H9 (cell line): ENCODE data around the gene CNTN2. TPM values are rescaled to one million over a fixed set of nuclear protein-coding genes. Genes with fewer than 3 reads are reported as not detected.

ENCODE experiments used
- DNase-seq: peaks from one replicate; pipeline ENCODE4 v3.0.0-alpha.2; 2017
- H2AFZ ChIP-seq: one replicate; pipeline ENCODE4 v1.6.1; 2013; ENCODE audit warnings: mild to moderate bottlenecking, low read length, control low read depth, moderate library complexity
- H2AK5ac ChIP-seq: 2 replicates; pipeline ENCODE4 v1.6.1; 2013; ENCODE audit warnings: low read length, control low read depth, mixed read lengths; ENCODE audit not compliant: insufficient read length
- H2BK120ac ChIP-seq: one replicate; pipeline ENCODE4 v1.6.1; 2013; ENCODE audit warnings: low read depth, mild to moderate bottlenecking, low read length, control low read depth, inconsistent platforms; ENCODE audit not compliant: poor library complexity, severe bottlenecking
- H2BK12ac ChIP-seq: 2 replicates; pipeline ENCODE4 v1.6.1; 2013; ENCODE audit warnings: low read length, control low read depth, mixed read lengths, low read depth; ENCODE audit not compliant: insufficient read length
- H2BK15ac ChIP-seq: 2 replicates; pipeline ENCODE4 v1.6.1; 2013; ENCODE audit warnings: low read depth, low read length, control low read depth
- H2BK20ac ChIP-seq: one replicate; pipeline ENCODE4 v1.6.1; 2013; ENCODE audit warnings: low read depth, mild to moderate bottlenecking, low read length, control low read depth, inconsistent platforms; ENCODE audit not compliant: poor library complexity, severe bottlenecking
- H2BK5ac ChIP-seq: 2 replicates; pipeline ENCODE4 v1.6.1; 2013; ENCODE audit warnings: low read length, control low read depth, mixed read lengths; ENCODE audit not compliant: insufficient read length
- H3K14ac ChIP-seq: 2 replicates; pipeline ENCODE4 v1.6.1; 2013; ENCODE audit warnings: low read length, control low read depth; ENCODE audit not compliant: insufficient read depth
- H3K18ac ChIP-seq: 2 replicates; pipeline ENCODE4 v1.6.1; 2013; ENCODE audit warnings: low read depth, mild to moderate bottlenecking, mixed read lengths, low read length, control low read depth; ENCODE audit not compliant: insufficient read length
- H3K23ac ChIP-seq: 2 replicates; pipeline ENCODE4 v1.6.1; 2013; ENCODE audit warnings: low read length, control low read depth, mixed read lengths, low read depth; ENCODE audit not compliant: insufficient read length
- H3K23me2 ChIP-seq: 2 replicates; pipeline ENCODE4 v1.6.1; 2013; ENCODE audit warnings: low read depth, mild to moderate bottlenecking, mixed read lengths, low read length, control low read depth; ENCODE audit not compliant: insufficient read length, poor library complexity, severe bottlenecking
- H3K27ac ChIP-seq: 2 replicates; pipeline ENCODE4 v1.5.1; 2013; ENCODE audit warnings: low read length, control low read depth, mixed read lengths, low read depth; ENCODE audit not compliant: insufficient read length
- H3K27me3 ChIP-seq: 2 replicates; pipeline ENCODE4 v1.6.1; 2013; ENCODE audit warnings: low read length, control low read depth, inconsistent platforms; ENCODE audit not compliant: insufficient read depth
- H3K4ac ChIP-seq: 2 replicates; pipeline ENCODE4 v1.6.1; 2013; ENCODE audit warnings: low read depth, mild to moderate bottlenecking, control low read depth, inconsistent platforms, low read length, moderate library complexity
- H3K4me1 ChIP-seq: 2 replicates; pipeline ENCODE4 v1.6.1; 2013; ENCODE audit warnings: low read length, control low read depth, inconsistent platforms; ENCODE audit not compliant: insufficient read depth
- H3K4me2 ChIP-seq: 2 replicates; pipeline ENCODE4 v1.6.1; 2013; ENCODE audit warnings: low read length, control low read depth, mixed read lengths; ENCODE audit not compliant: insufficient read length, insufficient read depth
- H3K56ac ChIP-seq: 2 replicates; pipeline ENCODE4 v1.6.1; 2013; ENCODE audit warnings: low read depth, mild to moderate bottlenecking, mixed read lengths, low read length, control low read depth; ENCODE audit not compliant: insufficient read length
- H3K79me1 ChIP-seq: 2 replicates; pipeline ENCODE4 v1.6.1; 2013; ENCODE audit warnings: low read depth, mild to moderate bottlenecking, moderate library complexity, low read length, control low read depth, inconsistent platforms; ENCODE audit not compliant: insufficient read depth, poor library complexity, severe bottlenecking
- H3K79me2 ChIP-seq: 2 replicates; pipeline ENCODE4 v1.6.1; 2013; ENCODE audit warnings: low read length, control low read depth, inconsistent platforms; ENCODE audit not compliant: insufficient read depth
- H3K9ac ChIP-seq: 2 replicates; pipeline ENCODE4 v1.6.1; 2013; ENCODE audit warnings: low read length, control low read depth, mixed read lengths; ENCODE audit not compliant: insufficient read length; ENCODE audit errors: extremely low read depth
- H3K9me3 ChIP-seq: one replicate; pipeline ENCODE4 v1.6.1; 2013; ENCODE audit warnings: low read depth, low read length, inconsistent platforms; ENCODE audit not compliant: control insufficient read depth
- H3T11ph ChIP-seq: one replicate; pipeline ENCODE4 v1.6.1; 2013; ENCODE audit warnings: mild to moderate bottlenecking, low read length, control low read depth, inconsistent platforms
- H4K20me1 ChIP-seq: one replicate; pipeline ENCODE4 v1.6.1; 2013; ENCODE audit not compliant: control insufficient read depth, insufficient read length, insufficient read depth
- H4K5ac ChIP-seq: 2 replicates; pipeline ENCODE4 v1.6.1; 2013; ENCODE audit warnings: low read depth, mild to moderate bottlenecking, mixed read lengths, low read length, control low read depth; ENCODE audit not compliant: insufficient read length
- H4K8ac ChIP-seq: replicated peaks from 2 replicates; pipeline ENCODE4 v1.6.1; 2013; ENCODE audit warnings: low read length, control low read depth, mixed read lengths, low read depth; ENCODE audit not compliant: insufficient read length
- H4K91ac ChIP-seq: 2 replicates; pipeline ENCODE4 v1.6.1; 2013; ENCODE audit warnings: low read depth, mild to moderate bottlenecking, moderate library complexity, mixed read lengths, low read length, control low read depth; ENCODE audit not compliant: insufficient read length
- H3K27ac Mint-ChIP-seq, 3 experiments: 2 replicates in 2 of 3; 3 replicates in 1 of 3; pipeline ENCODE4 v1.8.0; 2020 to 2021; ENCODE audit warnings: mixed read lengths in 3 of 3, mild to moderate bottlenecking in 1 of 3, moderate library complexity in 1 of 3
- H3K27me3 Mint-ChIP-seq: 2 replicates; pipeline ENCODE4 v1.8.0; 2021; ENCODE audit warnings: low read depth, mild to moderate bottlenecking, moderate library complexity, mixed read lengths
- H3K36me3 Mint-ChIP-seq, 3 experiments: 2 replicates in 2 of 3; 3 replicates in 1 of 3; pipeline ENCODE4 v1.8.0; 2020 to 2021; ENCODE audit warnings: low read depth in 3 of 3, mixed read lengths in 3 of 3; ENCODE audit not compliant: insufficient read depth in 1 of 3
- H3K4me1 Mint-ChIP-seq, 2 experiments: 2 replicates each; pipeline ENCODE4 v1.8.0; 2020; ENCODE audit warnings: mixed read lengths in 2 of 2
- H3K4me3 Mint-ChIP-seq, 2 experiments: 2 replicates in 1 of 2; 3 replicates in 1 of 2; pipeline ENCODE4 v1.8.0; 2020 to 2021; ENCODE audit warnings: mild to moderate bottlenecking in 2 of 2, mixed read lengths in 2 of 2, moderate library complexity in 1 of 2
- H3K9me3 Mint-ChIP-seq, 2 experiments: 2 replicates in 1 of 2; 3 replicates in 1 of 2; pipeline ENCODE4 v1.8.0; 2020; ENCODE audit warnings: mild to moderate bottlenecking in 2 of 2, mixed read lengths in 2 of 2, moderate library complexity in 1 of 2
- CTCF ChIP-seq: fragments of 200-600 bp; sonication (generic); conservative IDR thresholded peaks from 3 replicates; pipeline ENCODE4 v1.8.0; 2021; ENCODE audit warnings: antibody characterized with exemption, mild to moderate bottlenecking
- WGBS: extraction: QIAGEN DNeasy Blood & Tissue Kit; methylation state at CpG from one replicate; pipeline ENCODE4 v1.1.7; 2013; ENCODE audit warnings: missing lambda C conversion rate, low lambda C conversion rate, mixed read lengths; ENCODE audit not compliant: insufficient read length; ENCODE audit errors: extremely low coverage; 5-methylcytosine and 5-hydroxymethylcytosine counted together
- total RNA-seq: library from RNA; stranded (reverse); gene quantifications from 2 replicates; pipeline ENCODE4 v1.2.1, GENCODE V29; 2021

The CNTN2 gene
- total RNA-seq, 1 experiment from 2014 or later: 0.42 TPM

GRCh38 chr1:205065666-205066065, 22.7 kb downstream of the CNTN2 start:
- no peaks in the 10 kb centered on the region for H3K79me1 ChIP-seq
- no peak overlapping the region for H2BK15ac ChIP-seq
- H3K23me2 ChIP-seq: peaks cover 3% of the 10 kb centered on the region
- H2BK12ac ChIP-seq: no peak overlapping the region
- no peaks in the 10 kb centered on the region for H3K27me3 ChIP-seq
- no peak overlapping the region for H3K14ac ChIP-seq
- H3K4me2 ChIP-seq: no peak overlapping the region
- Mint-ChIP-seq H3K27ac (peak overlapping the region in 1 of 3 experiments; percentile 84; a peak in 1 of 7 replicates), H3K4me3 (no peak overlapping the region), H3K27me3 (peaks cover 3% of the 10 kb centered on the region; the same call in 1 of the 2 replicates), H3K36me3 (no peaks in the 10 kb centered on the region), H3K4me1 (peaks cover 4% of the 10 kb centered on the region in 2 experiments), H3K9me3 (no peaks in the 10 kb centered on the region)
- H3K56ac ChIP-seq: no peak overlapping the region
- no peak overlapping the region for H2BK20ac ChIP-seq
- no peak overlapping the region for H2BK5ac ChIP-seq
- no peak overlapping the region for H3K27ac ChIP-seq
- no peak for TF ChIP-seq CTCF
- H3K9ac ChIP-seq: no peak overlapping the region
- H3K23ac ChIP-seq: no peak overlapping the region
- H2BK120ac ChIP-seq: no peak overlapping the region
- no peak for DNase-seq
- no peaks in the 10 kb centered on the region for H4K20me1 ChIP-seq
- H2AFZ ChIP-seq: no peak overlapping the region
- no peak overlapping the region for H2AK5ac ChIP-seq
- no peak overlapping the region for H4K91ac ChIP-seq
- no peaks in the 10 kb centered on the region for H3K79me2 ChIP-seq
- H3T11ph ChIP-seq: no peak overlapping the region
- no peaks in the 10 kb centered on the region for H3K9me3 ChIP-seq
- no peak overlapping the region for H3K18ac ChIP-seq
- no peak overlapping the region for H3K4ac ChIP-seq
- WGBS: no CpG with 5 or more reads among the region's 14 CpGs
- no peaks in the 10 kb centered on the region for H3K4me1 ChIP-seq
- H4K5ac ChIP-seq: no peak overlapping the region
- no peak overlapping the region for H4K8ac ChIP-seq
